SK-N-SH (cell line): ENCODE measurements around the gene CACNB3.

Source experiments
- CTCF ChIP-seq: fragments of 200-600 bp; sonication (generic); IDR thresholded peaks from 2 replicates; pipeline ENCODE4 v1.6.1; 2017; ENCODE audit warnings: antibody characterized with exemption, mild to moderate bottlenecking, moderate library complexity
- ELF1 ChIP-seq: IDR thresholded peaks from 2 replicates; pipeline ENCODE4 v1.4.0; 2012
- EP300 ChIP-seq, 2 experiments: IDR thresholded peaks; 2 replicates each; pipeline versions ENCODE4 v1.4.0 to v1.6.1; 2012; ENCODE audit warnings: borderline replicate concordance in 1 of 2, low read depth in 1 of 2, low read length in 1 of 2
- EZH2phosphoT487 ChIP-seq: fragments of 200-600 bp; sonication (generic); IDR thresholded peaks from 2 replicates; pipeline ENCODE4 v1.6.1; 2017; ENCODE audit warnings: low read depth, mixed run types, mild to moderate bottlenecking, antibody characterized with exemption, moderate library complexity, borderline replicate concordance
- GATA2 ChIP-seq: sonication (generic); formaldehyde crosslinking; IDR thresholded peaks from 2 replicates; pipeline ENCODE4 v1.5.0; 2020; ENCODE audit warnings: mild to moderate bottlenecking, missing genetic modification reagents
- JUND ChIP-seq: IDR thresholded peaks from 2 replicates; pipeline ENCODE4 v1.4.0; 2012
- MAX ChIP-seq: IDR thresholded peaks from 2 replicates; pipeline ENCODE4 v1.4.0; 2012; ENCODE audit warnings: low read depth
- POLR2AphosphoS5 ChIP-seq: IDR thresholded peaks from 2 replicates; pipeline ENCODE4 v1.6.1; 2012; ENCODE audit warnings: low read depth, low read length
- TCF12 ChIP-seq: IDR thresholded peaks from 2 replicates; pipeline ENCODE4 v1.4.0; 2012
- USF2 ChIP-seq: fragments of 150-350 bp; IDR thresholded peaks from 2 replicates; pipeline ENCODE4 v1.6.1; 2017; ENCODE audit warnings: antibody characterized with exemption, low read length, low read depth, borderline replicate concordance

- TF ChIP-seq MAX (no peak), POLR2AphosphoS5 (no peak), CTCF (no peak), TCF12 (no peak), EP300 (IDR thresholded peaks at IDR 0.05; ENCODE audit: borderline replicate concordance in 1 of 2, low read depth in 1 of 2, low read length in 1 of 2) (no peak), EZH2phosphoT487 (no peak), JUND (no peak), ELF1 (no peak), GATA2 (CRISPR knock-in tag) (no peak), USF2 (no peak)
These were observed 41.3 kb downstream of the CACNB3 start for GRCh38 chr12:48859607-48860006.
